Measurements from ENCODE around the gene DNAH3. TPM values are rescaled to one million over a fixed set of nuclear protein-coding genes. Genes with fewer than 3 reads are reported as not detected.

DNAH3 gene
- total RNA-seq, 2 experiments from 2014 or later: not detected

DNA sequence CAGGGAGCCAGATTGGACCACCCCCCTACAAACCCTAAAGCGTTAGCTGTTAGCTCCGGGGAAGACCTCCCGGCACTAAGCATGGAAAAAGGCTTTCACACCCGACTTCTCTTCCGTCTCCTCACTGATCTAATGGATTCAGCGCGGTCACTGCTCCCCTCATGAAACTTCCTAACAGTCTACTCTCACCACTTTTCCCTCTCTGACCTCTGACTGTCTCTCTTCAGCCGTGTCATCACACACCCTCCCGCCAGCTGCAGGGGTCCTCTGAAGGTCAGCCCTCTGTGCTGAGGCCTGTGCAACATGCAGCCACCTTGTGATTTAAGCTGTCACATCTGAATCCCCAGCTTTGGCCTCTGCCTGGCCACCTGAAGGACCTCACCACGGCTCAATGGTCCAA is 234.4 kb downstream of the DNAH3 start:
- Mint-ChIP-seq H3K9me3 (ENCODE audit: low read depth) (no peaks in the 10 kb centered on the region), H3K36me3 (ENCODE audit: low read depth) (peaks cover 19% of the 10 kb centered on the region), H3K27me3 (no peaks in the 10 kb centered on the region), H3K4me1 (peaks cover 13% of the 10 kb centered on the region), H3K27ac (no peak overlapping the region), H3K4me3 (no peak overlapping the region)
- intact Hi-C loops (cut with DNase I, micrococcal nuclease): no loop called here
- DNase-seq (no peak), ATAC-seq (no peak)
- ChIA-PET CTCF (interaction anchor here (0.6 kb wide), 1 partner anchor 48 kb away, joined by 3 read pairs; no protein-coding TSS in a partner anchor), POLR2A (interaction anchor here (0.6 kb wide), 1 partner anchor 221 kb away, joined by 4 read pairs; no protein-coding TSS in a partner anchor)

DNA sequence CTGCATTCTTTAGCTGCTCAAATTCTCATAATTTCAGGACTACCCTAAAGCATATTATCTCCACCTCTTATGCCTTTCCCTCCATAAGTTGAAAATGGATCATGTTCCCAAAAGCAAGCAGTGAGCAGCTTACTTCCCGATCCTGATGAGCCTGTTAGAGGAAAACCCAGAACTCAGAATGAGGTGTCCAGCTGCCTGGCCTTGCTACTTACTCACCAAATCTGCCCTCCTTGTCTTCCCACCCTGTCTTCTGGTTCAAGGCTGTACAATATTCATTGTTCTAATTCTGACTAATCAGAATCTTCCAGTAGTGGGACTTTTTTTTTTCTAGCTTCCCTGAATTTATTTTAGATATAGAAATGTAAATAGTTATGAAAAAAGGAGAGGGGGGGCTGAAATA is 239.3 kb downstream of the DNAH3 start:
- peak overlapping the region; percentile 62 for H3K27ac Mint-ChIP-seq
- peak; percentile 49 for ATAC-seq
- peaks cover 21% of the 10 kb centered on the region for H3K4me1 Mint-ChIP-seq
- no peak overlapping the region for H3K4me3 Mint-ChIP-seq
- H3K9me3 Mint-ChIP-seq (ENCODE audit: low read depth): no peaks in the 10 kb centered on the region
- ChIA-PET POLR2A (interaction anchor here (0.7 to 2.1 kb wide), 4 partner anchors 11 to 32 kb away, joined by 4 to 10 read pairs (median 4); partner anchors contain the start of genes DCUN1D3 and LYRM1), CTCF (interaction anchor here (0.5 to 1.3 kb wide), 3 partner anchors 33 to 64 kb away, joined by 3 to 5 read pairs (median 3); no protein-coding TSS in a partner anchor)
- H3K36me3 Mint-ChIP-seq (ENCODE audit: low read depth): peaks cover 14% of the 10 kb centered on the region
- intact Hi-C loops (cut with DNase I, micrococcal nuclease): loop anchor here (1.0 to 2.0 kb wide), 5 partner anchors 11 to 37 kb away; partner anchors contain the start of genes DCUN1D3 (in 1 of the 2) and LYRM1 (in 1 of the 2)
- H3K27me3 Mint-ChIP-seq: no peaks in the 10 kb centered on the region
- DNase-seq: peak; percentile 10

DNA sequence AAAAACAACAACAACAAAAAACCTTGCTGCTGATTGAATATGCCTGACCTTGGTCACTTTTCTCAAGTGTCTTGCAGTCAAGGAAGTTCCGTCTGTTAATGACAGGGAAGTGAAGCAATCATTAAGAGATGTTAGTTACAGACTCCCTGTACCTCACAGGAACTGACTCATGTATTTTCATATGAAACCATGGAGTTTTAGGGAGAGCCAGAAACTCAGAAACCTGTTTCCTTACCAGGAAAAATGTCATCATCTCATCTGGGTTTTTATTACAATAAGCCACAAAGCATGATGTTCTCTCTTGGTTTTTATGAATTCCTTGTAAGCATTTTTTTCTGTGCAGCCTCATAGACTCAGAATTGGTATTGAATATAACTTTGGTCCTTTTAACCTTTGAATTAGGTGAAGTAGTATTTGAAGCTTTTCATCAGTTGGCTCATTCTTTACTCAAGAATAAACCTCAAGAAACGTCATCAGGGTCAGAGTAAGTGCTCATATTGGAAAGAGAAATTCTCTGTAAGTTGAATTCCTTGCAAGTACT is 239.8 kb downstream of the DNAH3 start:
- peaks cover 23% of the 10 kb centered on the region for H3K4me1 Mint-ChIP-seq
- ChIA-PET CTCF (interaction anchor here (0.5 to 1.3 kb wide), 2 partner anchors 33 to 45 kb away, joined by 3 to 5 read pairs; no protein-coding TSS in a partner anchor), POLR2A (interaction anchor here (0.7 to 2.1 kb wide), 3 partner anchors 10 to 33 kb away, joined by 4 to 5 read pairs (median 4); partner anchors contain the start of genes DCUN1D3 and LYRM1)
- DNase-seq: no peak
- no peaks in the 10 kb centered on the region for H3K27me3 Mint-ChIP-seq
- peaks cover 15% of the 10 kb centered on the region for H3K36me3 Mint-ChIP-seq (ENCODE audit: low read depth)
- no peaks in the 10 kb centered on the region for H3K9me3 Mint-ChIP-seq (ENCODE audit: low read depth)
- peak; percentile 80 for ATAC-seq
- H3K27ac Mint-ChIP-seq: peak overlapping the region; percentile 62
- no peak overlapping the region for H3K4me3 Mint-ChIP-seq
- intact Hi-C loops (cut with DNase I, micrococcal nuclease): loop anchor here (1.0 to 2.0 kb wide), 5 partner anchors 11 to 37 kb away; partner anchors contain the start of genes DCUN1D3 (in 2 of the 2) and LYRM1 (in 2 of the 2)

DNA sequence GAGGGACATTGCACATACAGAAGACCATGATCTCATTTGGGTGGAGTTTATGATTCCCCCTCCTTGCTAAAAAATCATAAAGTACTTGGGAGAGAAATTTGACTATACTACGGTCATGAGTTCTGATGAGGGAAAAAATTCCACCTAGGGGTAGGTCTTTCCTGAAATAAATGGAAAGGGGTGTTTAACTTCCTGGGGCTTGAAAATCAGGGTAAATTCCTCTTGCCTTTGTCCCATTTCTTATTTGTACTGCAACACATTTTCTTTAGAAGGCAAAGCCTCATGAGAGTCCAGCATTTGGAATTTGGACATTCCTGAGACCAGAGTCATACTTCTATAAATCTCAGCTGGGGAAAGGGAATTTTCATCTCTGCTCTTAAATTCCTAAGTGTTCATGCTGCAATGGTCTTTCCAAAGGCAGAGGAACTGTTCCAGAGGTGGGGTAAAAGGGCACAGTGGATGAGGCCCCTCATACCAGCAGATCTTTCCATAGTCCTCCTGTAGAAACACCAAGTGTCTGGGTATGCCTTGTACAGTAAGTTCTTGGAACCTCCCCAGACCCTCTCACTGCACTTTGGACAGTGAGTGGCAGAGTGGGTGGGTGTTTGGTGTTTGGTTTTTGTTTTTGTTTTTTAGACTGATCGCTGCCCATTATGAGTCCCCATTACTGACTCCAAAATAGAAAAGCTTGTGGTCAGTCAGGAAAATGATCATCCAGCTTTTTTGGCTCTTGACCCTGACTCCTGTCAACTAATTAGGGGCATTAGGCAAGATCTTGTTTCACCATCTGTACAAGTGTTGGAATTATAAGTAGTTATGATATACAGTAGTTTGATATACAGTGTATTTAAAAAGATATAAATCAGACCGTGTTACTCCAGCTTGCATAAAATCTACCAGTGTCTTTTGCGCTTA is 244.0 kb downstream of the DNAH3 start:
- Mint-ChIP-seq H3K4me3 (no peak overlapping the region), H3K36me3 (ENCODE audit: low read depth) (peaks cover 24% of the 10 kb centered on the region), H3K27ac (no peak overlapping the region), H3K27me3 (no peaks in the 10 kb centered on the region), H3K9me3 (ENCODE audit: low read depth) (no peaks in the 10 kb centered on the region), H3K4me1 (peaks cover 58% of the 10 kb centered on the region)
- ATAC-seq (no peak), DNase-seq (no peak)
- intact Hi-C loops (cut with DNase I, micrococcal nuclease): loop anchor here in 1 of 2 experiments (10.0 kb wide), 1 partner anchor 618 kb away; no protein-coding TSS in a partner anchor
- ChIA-PET CTCF (interaction anchor here (1.1 kb wide), 1 partner anchor 14 kb away, joined by 3 read pairs; no protein-coding TSS in a partner anchor), POLR2A (interaction anchor here (0.9 kb wide), 1 partner anchor 113 kb away, joined by 4 read pairs; no protein-coding TSS in a partner anchor)

DNA sequence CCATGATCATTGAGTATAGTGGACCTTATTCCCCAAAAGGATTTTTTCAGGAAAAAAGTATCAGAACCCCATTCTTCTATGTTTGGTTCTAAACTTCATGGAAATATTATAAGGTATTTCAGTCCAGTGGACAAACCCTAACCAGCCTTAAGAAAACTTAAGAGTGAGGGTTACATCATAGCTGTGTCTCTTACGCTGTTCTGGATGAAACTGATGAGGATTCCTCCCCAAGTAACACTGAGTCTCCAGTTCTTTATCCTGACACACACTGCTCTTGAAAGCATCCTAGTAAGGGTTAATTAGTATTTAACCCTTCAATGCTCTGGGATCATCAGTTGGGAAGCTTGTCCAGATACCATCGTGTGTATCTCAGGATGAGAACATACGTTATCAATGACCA is 245.1 kb downstream of the DNAH3 start:
- Mint-ChIP-seq H3K9me3 (ENCODE audit: low read depth) (no peaks in the 10 kb centered on the region), H3K36me3 (ENCODE audit: low read depth) (peaks cover 32% of the 10 kb centered on the region), H3K4me1 (peaks cover 52% of the 10 kb centered on the region), H3K27me3 (no peaks in the 10 kb centered on the region), H3K27ac (no peak overlapping the region), H3K4me3 (no peak overlapping the region)
- ATAC-seq (no peak), DNase-seq (no peak)
- POLR2A ChIA-PET: no interaction called here
- CTCF ChIA-PET: no interaction called here
- intact Hi-C loops (cut with DNase I, micrococcal nuclease): loop anchor here in 1 of 2 experiments (10.0 kb wide), 1 partner anchor 619 kb away; no protein-coding TSS in a partner anchor

DNA sequence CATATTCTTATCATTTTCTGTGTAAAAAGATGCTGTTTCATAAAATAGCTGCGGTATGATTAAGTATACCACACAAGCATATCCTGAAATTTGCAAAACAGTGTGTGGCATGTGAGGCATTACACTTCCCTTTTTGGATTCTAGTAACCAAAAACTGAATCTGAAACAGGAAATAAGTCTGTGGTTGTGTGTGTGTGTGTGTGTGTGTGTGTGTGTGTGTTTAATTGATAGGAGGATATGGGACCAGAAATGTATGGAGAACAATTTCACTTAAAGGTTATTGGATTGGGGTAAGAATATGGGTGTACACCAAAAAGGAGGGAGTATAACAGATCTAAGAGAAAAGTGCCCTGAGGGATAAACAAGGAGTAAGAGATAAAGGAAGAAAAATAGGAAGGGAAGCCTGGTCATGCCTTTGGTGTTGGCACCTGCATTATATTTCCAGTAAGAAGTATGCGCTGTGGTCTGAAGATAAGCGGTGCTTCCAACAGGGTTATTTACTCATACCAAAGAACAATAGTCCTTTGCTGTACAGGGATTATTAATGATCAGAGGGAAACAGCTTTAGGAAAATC is 246.1 kb downstream of the DNAH3 start:
- Mint-ChIP-seq H3K4me3 (peak overlapping the region; percentile 34), H3K36me3 (ENCODE audit: low read depth) (peaks cover 32% of the 10 kb centered on the region), H3K4me1 (peaks cover 43% of the 10 kb centered on the region), H3K27me3 (no peaks in the 10 kb centered on the region), H3K9me3 (ENCODE audit: low read depth) (no peaks in the 10 kb centered on the region), H3K27ac (peak overlapping the region; percentile 28)
- intact Hi-C loops (cut with DNase I, micrococcal nuclease): loop anchor here (5.0 to 10.0 kb wide), 3 partner anchors 618 to 1187 kb away; partner anchors contain the start of genes IQCK (in 1 of the 2) and KNOP1 (in 1 of the 2)
- POLR2A ChIA-PET: no interaction called here
- CTCF ChIA-PET: interaction anchor here (0.7 kb wide), 1 partner anchor 1020 kb away, joined by 4 read pairs; the partner anchor contains the start of gene GPRC5B
- no peak for ATAC-seq
- DNase-seq: no peak

DNA sequence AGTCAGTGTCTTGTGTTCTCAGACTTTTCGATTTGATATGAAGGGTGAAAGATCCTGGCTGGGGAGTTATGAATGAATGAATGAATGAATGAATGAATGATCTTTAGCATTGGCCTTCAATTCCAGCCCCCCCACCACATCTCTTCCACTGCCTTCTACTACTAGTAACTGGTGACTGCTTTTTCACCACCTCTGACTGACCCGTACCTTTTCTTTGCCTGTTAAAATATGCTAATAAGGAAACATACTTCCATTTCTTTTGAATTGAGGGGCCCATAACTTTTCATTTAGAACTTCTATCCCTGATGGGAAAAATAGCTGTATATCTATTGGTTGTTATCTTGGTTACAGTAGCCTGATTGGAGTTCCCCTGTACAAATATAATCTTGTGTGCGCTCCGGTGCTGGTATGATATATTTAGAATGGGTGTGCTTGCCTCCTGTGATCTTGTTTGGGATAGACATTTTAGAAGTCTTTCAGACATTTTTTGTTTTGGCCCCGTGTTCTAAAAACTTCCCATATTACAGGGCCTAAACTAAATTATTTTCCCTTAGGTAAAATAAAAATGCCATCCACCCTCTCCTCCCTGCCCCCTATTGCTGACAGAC is 246.6 kb downstream of the DNAH3 start:
- CTCF ChIA-PET: interaction anchor here (0.5 to 0.7 kb wide), 3 partner anchors 101 to 1019 kb away, joined by 3 to 4 read pairs (median 3); partner anchors contain the start of gene GPRC5B
- no peaks in the 10 kb centered on the region for H3K9me3 Mint-ChIP-seq (ENCODE audit: low read depth)
- no peaks in the 10 kb centered on the region for H3K27me3 Mint-ChIP-seq
- intact Hi-C loops (cut with DNase I, micrococcal nuclease): loop anchor here (5.0 to 10.0 kb wide), 3 partner anchors 618 to 1187 kb away; partner anchors contain the start of genes IQCK (in 1 of the 2) and KNOP1 (in 1 of the 2)
- H3K4me3 Mint-ChIP-seq: peak overlapping the region; percentile 34
- peak overlapping the region; percentile 28 for H3K27ac Mint-ChIP-seq
- DNase-seq (no peak), ATAC-seq (no peak)
- H3K36me3 Mint-ChIP-seq (ENCODE audit: low read depth): peaks cover 32% of the 10 kb centered on the region
- peaks cover 47% of the 10 kb centered on the region for H3K4me1 Mint-ChIP-seq
- POLR2A ChIA-PET: interaction anchor here (0.5 to 0.7 kb wide), 2 partner anchors 8 to 182 kb away, joined by 3 read pairs; no protein-coding TSS in a partner anchor

DNA sequence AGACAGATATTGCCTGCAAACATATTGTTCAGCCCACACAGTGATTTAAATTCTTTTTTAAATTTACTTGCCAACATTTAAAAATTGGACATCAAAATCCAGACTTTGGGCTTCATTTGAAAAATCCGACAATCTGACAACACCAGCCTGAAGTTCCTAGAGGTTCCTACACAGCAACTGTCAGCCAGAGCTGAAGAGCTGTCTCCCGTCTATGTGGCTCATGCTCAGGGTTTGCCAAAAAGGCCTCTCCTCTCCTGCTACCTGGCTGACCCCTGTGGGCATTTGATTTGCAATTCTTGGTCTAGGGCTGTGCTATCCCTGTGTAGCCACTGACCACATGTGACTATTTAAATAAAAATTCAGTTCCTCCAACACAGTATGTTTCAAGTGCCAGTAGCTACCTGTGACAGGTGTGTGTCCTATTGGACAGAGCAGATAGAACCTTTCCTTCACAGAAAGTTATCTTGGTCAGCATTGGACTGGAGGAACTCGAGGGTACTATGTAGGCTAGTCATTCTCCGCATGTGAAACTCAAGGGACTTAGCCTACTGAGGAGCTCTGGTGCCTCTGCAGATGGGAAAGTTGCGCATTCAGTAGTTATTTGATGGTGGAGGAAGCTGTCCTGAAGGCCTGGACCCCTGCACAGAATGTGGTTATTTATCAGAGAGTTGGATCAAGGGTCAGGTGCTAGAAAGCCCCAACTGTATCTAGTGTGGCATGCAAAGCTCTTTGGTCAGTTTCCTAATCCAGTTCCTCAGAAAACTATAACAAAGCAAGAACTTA is 247.3 kb downstream of the DNAH3 start:
- Mint-ChIP-seq H3K4me1 (peaks cover 52% of the 10 kb centered on the region), H3K36me3 (ENCODE audit: low read depth) (peaks cover 32% of the 10 kb centered on the region)
- no peak for DNase-seq

DNA sequence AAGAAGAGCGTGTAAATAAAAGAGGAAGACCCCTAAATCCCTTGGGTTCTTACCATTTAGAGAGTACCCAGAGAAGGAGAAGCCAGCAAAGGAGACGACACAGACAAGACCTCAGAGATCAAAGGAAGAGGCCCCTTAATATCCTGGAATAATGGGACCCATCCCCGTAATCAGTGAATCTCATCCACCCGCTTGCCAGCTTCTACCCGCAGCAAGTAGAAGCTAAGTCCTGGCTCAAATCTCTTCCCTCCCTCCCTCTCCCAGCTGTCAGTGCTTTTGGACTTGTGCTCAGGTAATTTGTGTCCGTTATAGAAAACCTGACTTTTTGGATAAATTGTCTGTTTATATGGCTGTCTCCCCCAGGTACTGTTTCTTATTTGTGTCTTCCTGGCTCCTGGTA is 248.2 kb downstream of the DNAH3 start:
- POLR2A ChIA-PET: interaction anchor here (0.9 kb wide), 1 partner anchor 28 kb away, joined by 3 read pairs; no protein-coding TSS in a partner anchor
- no peak for ATAC-seq
- peak overlapping the region; percentile 83 for H3K4me3 Mint-ChIP-seq
- no peaks in the 10 kb centered on the region for H3K9me3 Mint-ChIP-seq (ENCODE audit: low read depth)
- H3K27me3 Mint-ChIP-seq: no peaks in the 10 kb centered on the region
- CTCF ChIA-PET: interaction anchor here (1.1 kb wide), 1 partner anchor 194 kb away, joined by 3 read pairs; no protein-coding TSS in a partner anchor
- DNase-seq: no peak
- peak overlapping the region; percentile 20 for H3K27ac Mint-ChIP-seq
- intact Hi-C loops (cut with DNase I, micrococcal nuclease): loop anchor here (5.0 to 10.0 kb wide), 3 partner anchors 620 to 1185 kb away; partner anchors contain the start of genes IQCK (in 1 of the 2) and KNOP1 (in 1 of the 2)
- peaks cover 28% of the 10 kb centered on the region for H3K36me3 Mint-ChIP-seq (ENCODE audit: low read depth)
- H3K4me1 Mint-ChIP-seq: peaks cover 61% of the 10 kb centered on the region

More for the DNA sequence above, 247.3 kb downstream of the DNAH3 start:
- no peaks in the 10 kb centered on the region for H3K27me3 Mint-ChIP-seq
- peak overlapping the region; percentile 28 for H3K27ac Mint-ChIP-seq
- peak overlapping the region; percentile 34 for H3K4me3 Mint-ChIP-seq
- no peaks in the 10 kb centered on the region for H3K9me3 Mint-ChIP-seq (ENCODE audit: low read depth)
- ChIA-PET POLR2A (interaction anchor here (0.5 to 0.9 kb wide), 4 partner anchors 9 to 181 kb away, joined by 3 to 7 read pairs (median 3); no protein-coding TSS in a partner anchor), CTCF (interaction anchor here (0.5 to 1.1 kb wide), 4 partner anchors 20 to 239 kb away, joined by 3 to 6 read pairs (median 3); no protein-coding TSS in a partner anchor)
- intact Hi-C loops (cut with DNase I, micrococcal nuclease): loop anchor here (5.0 to 10.0 kb wide), 3 partner anchors 619 to 1186 kb away; partner anchors contain the start of genes IQCK (in 1 of the 2) and KNOP1 (in 1 of the 2)
- no peak for ATAC-seq

All from activated CD4-positive, alpha-beta T cell treated with anti-CD3 and anti-CD28 coated beads for 36 hours (primary cell).